Vagina (tissue), 2 donors: ENCODE results near the gene MACROD2. TPM values are rescaled to one million over a fixed set of nuclear protein-coding genes. Genes with fewer than 3 reads are reported as not detected.

Experiments used
- DNase-seq, 2 donors: peaks; one replicate each; pipeline ENCODE4 v3.0.0-alpha.2; 2017; ENCODE audit errors: extremely low spot score in 2 of 2
- H3K27ac ChIP-seq: fragments of 200-600 bp; sonication (generic); one replicate; pipeline ENCODE4 v1.5.1; 2019
- H3K27me3 ChIP-seq: fragments of 200-600 bp; sonication (generic); one replicate; pipeline ENCODE4 v1.5.1; 2019
- H3K36me3 ChIP-seq, 2 donors: fragments of 200-600 bp; sonication (generic); one replicate each; pipeline ENCODE4 v1.5.1; 2017 to 2019
- H3K4me1 ChIP-seq: fragments of 200-600 bp; sonication (generic); one replicate; pipeline ENCODE4 v1.5.1; 2019
- H3K4me3 ChIP-seq, 2 donors: fragments of 200-600 bp; sonication (generic); 1 replicate in 1 of 2; 2 replicates in 1 of 2; pipeline ENCODE4 v1.5.1; 2016 to 2019
- H3K9me3 ChIP-seq: fragments of 200-600 bp; sonication (generic); one replicate; pipeline ENCODE4 v1.5.1; 2019
- POLR2A ChIP-seq, 2 donors: fragments of 450-650 bp; IDR thresholded peaks; one replicate each; pipeline ENCODE4 v1.6.1; 2017; ENCODE audit warnings: antibody characterized with exemption in 2 of 2, mild to moderate bottlenecking in 2 of 2, moderate library complexity in 2 of 2
- POLR2AphosphoS5 ChIP-seq, 2 donors: sonication (generic); formaldehyde crosslinking; IDR thresholded peaks; one replicate each; pipeline ENCODE4 v1.9.0; 2017; ENCODE audit warnings: antibody characterized with exemption in 2 of 2, mild to moderate bottlenecking in 2 of 2, low read depth in 1 of 2; ENCODE audit not compliant: insufficient read depth in 1 of 2
- intact Hi-C: fragments of 100-400 bp; cut with DNase I; formaldehyde crosslinking; loops from one replicate; pipeline ENCODE4 v1.15.1; 2023
- total RNA-seq: library from RNA; depleted of rRNA; stranded (reverse); fragments of >200 nt; gene quantifications from one replicate; pipeline ENCODE4 v1.2.3, GENCODE V29; 2016
- TF ChIP-seq, protein P1 (sequence below), 3 experiments: fragments of 450-650 bp in 2 of 3; fragments of 200-600 bp in 1 of 3; sonication (generic) in 1 of 3; IDR thresholded peaks; one replicate each; pipeline ENCODE4 v1.5.1; 2017 to 2019; ENCODE audit warnings: antibody characterized with exemption in 3 of 3, mild to moderate bottlenecking in 2 of 3, moderate library complexity in 2 of 3

The MACROD2 gene
- total RNA-seq, 1 donor from 2014 or later = 12.5 TPM

DNA sequence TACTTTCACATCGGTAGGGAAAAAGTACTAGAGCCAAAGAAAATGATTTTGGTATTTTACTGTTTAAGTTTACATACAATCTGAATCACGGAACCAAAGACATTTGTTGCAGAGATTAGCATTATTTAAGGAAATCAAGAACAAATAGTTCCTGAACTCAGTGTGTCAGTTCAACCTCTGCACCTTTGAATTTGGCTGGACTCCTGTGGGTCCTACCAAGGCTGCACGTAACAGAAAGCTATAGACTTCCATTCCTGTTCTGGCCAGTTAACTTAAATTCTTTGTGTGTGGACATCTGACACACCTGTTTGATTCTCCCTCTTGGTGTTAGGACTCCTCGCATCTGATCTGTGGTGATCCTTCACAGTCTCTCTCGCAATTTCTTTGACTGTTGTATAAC is 69.6 kb downstream of the MACROD2 start:
- TF ChIP-seq POLR2AphosphoS5 (IDR thresholded peaks at IDR 0.05; ENCODE audit: insufficient read depth in 1 of 2, low read depth in 1 of 2) (no peak), POLR2A (IDR thresholded peaks at IDR 0.05) (no peak)
- TF ChIP-seq, protein P1, sequence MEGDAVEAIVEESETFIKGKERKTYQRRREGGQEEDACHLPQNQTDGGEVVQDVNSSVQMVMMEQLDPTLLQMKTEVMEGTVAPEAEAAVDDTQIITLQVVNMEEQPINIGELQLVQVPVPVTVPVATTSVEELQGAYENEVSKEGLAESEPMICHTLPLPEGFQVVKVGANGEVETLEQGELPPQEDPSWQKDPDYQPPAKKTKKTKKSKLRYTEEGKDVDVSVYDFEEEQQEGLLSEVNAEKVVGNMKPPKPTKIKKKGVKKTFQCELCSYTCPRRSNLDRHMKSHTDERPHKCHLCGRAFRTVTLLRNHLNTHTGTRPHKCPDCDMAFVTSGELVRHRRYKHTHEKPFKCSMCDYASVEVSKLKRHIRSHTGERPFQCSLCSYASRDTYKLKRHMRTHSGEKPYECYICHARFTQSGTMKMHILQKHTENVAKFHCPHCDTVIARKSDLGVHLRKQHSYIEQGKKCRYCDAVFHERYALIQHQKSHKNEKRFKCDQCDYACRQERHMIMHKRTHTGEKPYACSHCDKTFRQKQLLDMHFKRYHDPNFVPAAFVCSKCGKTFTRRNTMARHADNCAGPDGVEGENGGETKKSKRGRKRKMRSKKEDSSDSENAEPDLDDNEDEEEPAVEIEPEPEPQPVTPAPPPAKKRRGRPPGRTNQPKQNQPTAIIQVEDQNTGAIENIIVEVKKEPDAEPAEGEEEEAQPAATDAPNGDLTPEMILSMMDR (IDR thresholded peaks at IDR 0.05) = no peak
- intact Hi-C loops = no loop called here

DNA sequence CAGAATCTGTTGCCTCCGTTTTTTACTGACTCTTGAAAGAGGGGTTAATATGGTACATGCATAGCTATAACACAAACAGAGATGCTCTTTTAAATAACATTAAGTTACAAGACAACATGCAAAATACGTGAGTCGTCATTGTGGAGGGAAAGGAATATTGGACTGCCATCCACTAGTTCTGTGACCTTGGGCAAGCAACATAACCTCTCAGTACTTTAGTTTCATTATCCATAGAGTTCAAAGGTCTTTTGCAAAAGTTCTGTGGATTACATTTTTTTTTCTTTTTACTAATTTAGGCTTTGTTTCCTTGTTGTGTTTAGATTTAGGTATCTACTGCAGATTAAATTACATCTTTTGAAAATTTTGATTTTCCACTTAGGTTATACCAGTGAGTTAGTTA is 70.5 kb downstream of the MACROD2 start:
- Histone ChIP-seq H3K36me3 (no peaks in the 10 kb centered on the region), H3K9me3 (no peaks in the 10 kb centered on the region), H3K4me3 (no peak overlapping the region), H3K27ac (no peak overlapping the region), H3K4me1 (no peaks in the 10 kb centered on the region), H3K27me3 (no peaks in the 10 kb centered on the region)
- TF ChIP-seq POLR2AphosphoS5 (IDR thresholded peaks at IDR 0.05; ENCODE audit: insufficient read depth in 1 of 2, low read depth in 1 of 2) (no peak), POLR2A (IDR thresholded peaks at IDR 0.05) (no peak)
- TF ChIP-seq, protein P1 (IDR thresholded peaks at IDR 0.05) = no peak
- DNase-seq = no peak
- intact Hi-C loops = no loop called here

More for the DNA sequence above, 69.6 kb downstream of the MACROD2 start:
- no peaks in the 10 kb centered on the region for H3K27me3 ChIP-seq
- no peaks in the 10 kb centered on the region for H3K9me3 ChIP-seq
- DNase-seq = no peak
- no peak overlapping the region for H3K4me3 ChIP-seq
- no peak overlapping the region for H3K27ac ChIP-seq
- H3K4me1 ChIP-seq = no peaks in the 10 kb centered on the region
- H3K36me3 ChIP-seq = no peaks in the 10 kb centered on the region

DNA sequence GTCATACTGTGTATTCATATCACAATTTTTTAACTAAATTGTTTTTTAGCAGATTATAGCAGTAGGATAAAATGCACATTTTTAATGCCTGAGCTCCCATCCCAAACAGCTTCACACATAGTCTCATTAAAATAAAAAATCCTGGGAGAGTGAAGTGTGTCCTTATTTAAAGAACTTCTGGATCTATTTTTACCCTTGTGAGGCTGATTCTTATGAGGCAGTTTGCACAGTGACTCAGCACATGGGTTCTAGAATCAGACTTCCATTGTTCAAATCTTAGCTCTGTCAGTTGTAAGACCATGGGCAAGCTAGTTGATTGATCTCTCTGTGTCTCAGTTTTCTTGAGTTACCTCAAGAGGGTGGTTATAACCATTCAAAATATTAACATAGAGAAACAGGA is 72.3 kb downstream of the MACROD2 start:
- intact Hi-C loops = no loop called here
- Histone ChIP-seq H3K4me1 (no peaks in the 10 kb centered on the region), H3K36me3 (no peaks in the 10 kb centered on the region)

DNA sequence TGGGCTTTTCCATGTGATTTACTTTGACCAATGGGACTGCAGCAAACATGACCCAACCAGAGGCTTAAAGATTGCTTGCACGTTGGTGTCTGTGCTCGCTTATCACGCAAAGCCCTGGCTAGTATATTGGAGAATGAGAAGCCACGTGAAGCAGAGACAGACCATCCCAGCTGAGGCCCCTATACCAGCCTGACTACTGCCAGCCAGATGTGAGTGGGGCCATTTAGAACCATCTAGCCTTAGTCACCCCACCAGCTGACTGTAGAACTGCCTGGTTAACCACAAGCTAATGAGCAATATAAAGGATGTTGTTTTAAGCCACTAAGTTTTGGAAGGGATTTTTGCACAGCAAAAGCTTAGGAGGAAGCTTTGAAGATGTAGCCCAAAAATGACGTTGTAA is 74.5 kb downstream of the MACROD2 start:
- DNase-seq = no peak

More for the DNA sequence above, 72.3 kb downstream of the MACROD2 start:
- H3K4me3 ChIP-seq = no peak overlapping the region
- DNase-seq = no peak
- H3K27me3 ChIP-seq = no peaks in the 10 kb centered on the region
- H3K9me3 ChIP-seq = no peaks in the 10 kb centered on the region
- H3K27ac ChIP-seq = no peak overlapping the region
- TF ChIP-seq, protein P1 (IDR thresholded peaks at IDR 0.05) = no peak
- TF ChIP-seq POLR2A (IDR thresholded peaks at IDR 0.05) (no peak), POLR2AphosphoS5 (IDR thresholded peaks at IDR 0.05; ENCODE audit: insufficient read depth in 1 of 2, low read depth in 1 of 2) (no peak)

DNA sequence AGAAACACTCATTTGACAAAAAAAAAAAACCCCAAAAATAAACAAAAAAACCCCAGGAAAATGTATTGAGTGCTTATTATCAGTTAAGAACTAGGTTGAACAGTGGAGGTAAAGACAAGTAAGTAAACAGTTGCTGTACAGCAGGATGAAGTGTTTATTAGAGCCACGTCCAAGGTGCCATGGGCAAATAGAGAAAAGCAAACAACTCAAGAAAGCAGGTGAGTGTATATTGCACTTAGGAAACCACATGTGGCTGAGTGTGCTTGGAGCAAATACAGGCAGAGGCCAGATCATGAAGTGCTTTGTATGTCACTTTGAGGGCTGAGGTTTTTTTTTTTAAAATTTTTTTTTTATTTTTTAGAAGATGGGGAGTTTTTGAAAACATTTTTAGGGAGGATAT is 98.3 kb downstream of the MACROD2 start:
- H3K4me1 ChIP-seq = no peaks in the 10 kb centered on the region
- no peak for DNase-seq
- H3K27me3 ChIP-seq = no peaks in the 10 kb centered on the region
- no peaks in the 10 kb centered on the region for H3K9me3 ChIP-seq
- intact Hi-C loops = no loop called here
- TF ChIP-seq POLR2A (IDR thresholded peaks at IDR 0.05) = no peak
- TF ChIP-seq POLR2AphosphoS5 (IDR thresholded peaks at IDR 0.05; ENCODE audit: insufficient read depth in 1 of 2, low read depth in 1 of 2) = no peak
- TF ChIP-seq, protein P1 (IDR thresholded peaks at IDR 0.05) = no peak
- no peak overlapping the region for H3K4me3 ChIP-seq
- H3K36me3 ChIP-seq = no peaks in the 10 kb centered on the region
- H3K27ac ChIP-seq = no peak overlapping the region

More for the DNA sequence above, 74.5 kb downstream of the MACROD2 start:
- Histone ChIP-seq H3K27ac (no peak overlapping the region), H3K9me3 (no peaks in the 10 kb centered on the region), H3K27me3 (no peaks in the 10 kb centered on the region), H3K36me3 (no peaks in the 10 kb centered on the region), H3K4me3 (no peak overlapping the region), H3K4me1 (no peaks in the 10 kb centered on the region)
- intact Hi-C loops = no loop called here
- TF ChIP-seq POLR2AphosphoS5 (IDR thresholded peaks at IDR 0.05; ENCODE audit: insufficient read depth in 1 of 2, low read depth in 1 of 2) (no peak), POLR2A (IDR thresholded peaks at IDR 0.05) (no peak)
- TF ChIP-seq, protein P1 (IDR thresholded peaks at IDR 0.05) = no peak
